MCF 10A (cell line): ENCODE data around the gene APEH. TPM values are rescaled to one million over a fixed set of nuclear protein-coding genes. Genes with fewer than 3 reads are reported as not detected.

ENCODE experiments used
- BruUV-seq: library from RNA; stranded (reverse); fragments of 400-500 nt; replicated peaks from 2 replicates; lab custom pipeline; 2021; lab: Mats Ljungman, UMichigan
- CTCF ChIA-PET: fragments of 300-600 bp; sonication (Branson Sonifier 250); formaldehyde crosslinking; extraction: SDS; loops from one replicate; lab custom pipeline; 2021; ENCODE audit warnings: antibody characterized with exemption, inconsistent platforms; lab: Yijun Ruan, JAX
- POLR2A ChIA-PET: fragments of 300-600, 350-650 bp; sonication (Branson Sonifier 250); formaldehyde crosslinking; extraction: SDS; loops from one replicate; lab custom pipeline; 2020; ENCODE audit warnings: antibody characterized with exemption, inconsistent platforms; lab: Yijun Ruan, JAX
- DNase-seq: peaks from one replicate; pipeline ENCODE4 v3.0.0-alpha.2; 2018; ENCODE audit not compliant: unreplicated experiment
- H3K27ac Mint-ChIP-seq: one replicate; pipeline ENCODE4 v1.8.0; 2022; ENCODE audit warnings: mild to moderate bottlenecking, low read depth, mixed read lengths; ENCODE audit not compliant: unreplicated experiment
- H3K27me3 Mint-ChIP-seq: one replicate; pipeline ENCODE4 v1.8.0; 2022; ENCODE audit warnings: mixed read lengths; ENCODE audit not compliant: insufficient read depth, unreplicated experiment
- H3K36me3 Mint-ChIP-seq: one replicate; pipeline ENCODE4 v1.8.0; 2022; ENCODE audit warnings: mild to moderate bottlenecking, moderate library complexity, mixed read lengths; ENCODE audit not compliant: insufficient read depth, unreplicated experiment
- H3K4me1 Mint-ChIP-seq: one replicate; pipeline ENCODE4 v1.8.0; 2022; ENCODE audit warnings: mixed read lengths; ENCODE audit not compliant: insufficient read depth, unreplicated experiment
- H3K4me3 Mint-ChIP-seq: one replicate; pipeline ENCODE4 v1.8.0; 2022; ENCODE audit warnings: mild to moderate bottlenecking, moderate library complexity, mixed read lengths; ENCODE audit not compliant: unreplicated experiment
- H3K9me3 Mint-ChIP-seq: one replicate; pipeline ENCODE4 v1.8.0; 2022; ENCODE audit warnings: mixed read lengths; ENCODE audit not compliant: unreplicated experiment
- CTCF ChIP-seq: fragments of 200-600 bp; IDR thresholded peaks from one replicate; pipeline ENCODE4 v1.8.0; 2022; ENCODE audit warnings: antibody characterized with exemption, mild to moderate bottlenecking; ENCODE audit not compliant: unreplicated experiment
- intact Hi-C: fragments of 100-400 bp; cut with micrococcal nuclease; formaldehyde crosslinking; loops from 2 replicates; pipeline ENCODE4 v1.14.1; 2022
- total RNA-seq: library from RNA; stranded (reverse); gene quantifications from 2 replicates; pipeline ENCODE4 v1.2.3, GENCODE V29; 2022

Gene APEH
- total RNA-seq, 1 experiment from 2014 or later = 127 TPM

- H3K4me3 Mint-ChIP-seq = no peak overlapping the region
- BruUV-seq = no TSS peak
- POLR2A ChIA-PET = interaction anchor here (0.6 to 0.9 kb wide), 2 partner anchors 53 to 140 kb away, joined by 3 read pairs; no protein-coding TSS in a partner anchor
- peaks cover 6% of the 10 kb centered on the region for H3K4me1 Mint-ChIP-seq
- TF ChIP-seq CTCF = no peak
- H3K36me3 Mint-ChIP-seq = peaks cover 77% of the 10 kb centered on the region
- CTCF ChIA-PET = interaction anchor here (0.6 kb wide), 1 partner anchor 41 kb away, joined by 4 read pairs; no protein-coding TSS in a partner anchor
- DNase-seq = no peak
- no peaks in the 10 kb centered on the region for H3K27me3 Mint-ChIP-seq
- H3K27ac Mint-ChIP-seq = no peak overlapping the region
- intact Hi-C loops = no loop called here
- no peaks in the 10 kb centered on the region for H3K9me3 Mint-ChIP-seq
Observed at GRCh38 chr3:49732597-49732996, 58.4 kb downstream of the APEH start.

GRCh38 chr3:49733551-49733950 is 59.4 kb downstream of the APEH start:
- Mint-ChIP-seq H3K4me1 (peaks cover 6% of the 10 kb centered on the region), H3K4me3 (no peak overlapping the region), H3K36me3 (peaks cover 77% of the 10 kb centered on the region), H3K27me3 (no peaks in the 10 kb centered on the region), H3K9me3 (no peaks in the 10 kb centered on the region), H3K27ac (no peak overlapping the region)
- no peak for TF ChIP-seq CTCF
- BruUV-seq = no TSS peak
- DNase-seq = no peak
- POLR2A ChIA-PET = no interaction called here
- CTCF ChIA-PET = no interaction called here
- intact Hi-C loops = no loop called here

Other genes with a start within 250 kb of the APEH start
- gene NICN1, start 245.0 kb upstream of the APEH start, total RNA-seq = 9.7 and 19.5 TPM in 2 replicates
- 40.3 and 49.9 TPM in 2 replicates for gene DAG1, start 204.1 kb upstream of the APEH start, total RNA-seq
- 0.10 and 0.37 TPM in 2 replicates for gene BSN, start 119.9 kb upstream of the APEH start, total RNA-seq
- 16.3 and 18.2 TPM in 2 replicates for gene MST1, start 15.1 kb downstream of the APEH start, total RNA-seq
- 47.8 and 48.6 TPM in 2 replicates for gene RNF123, start 15.2 kb downstream of the APEH start, total RNA-seq
- 0.79 TPM in 1 of 2 replicates, not detected in the other for gene AMIGO3, start 45.3 kb downstream of the APEH start, total RNA-seq
- gene GMPPB, start 49.6 kb downstream of the APEH start, total RNA-seq = 84.3 and 88.1 TPM in 2 replicates
- 43.4 and 44.8 TPM in 2 replicates for gene IP6K1, start 112.2 kb downstream of the APEH start, total RNA-seq
- gene CDHR4, start 125.5 kb downstream of the APEH start, total RNA-seq = 0.44 and 1.1 TPM in 2 replicates
- gene INKA1, start 128.9 kb downstream of the APEH start, total RNA-seq = 4.8 and 7.4 TPM in 2 replicates
- 3.8 and 6.6 TPM in 2 replicates for gene UBA7, start 139.6 kb downstream of the APEH start, total RNA-seq
- 7.1 and 9.3 TPM in 2 replicates for gene TRAIP, start 182.2 kb downstream of the APEH start, total RNA-seq
- not detected in 2 replicates for gene CAMKV, start 195.6 kb downstream of the APEH start, total RNA-seq
- 66.4 and 103 TPM in 2 replicates for gene MST1R, start 229.5 kb downstream of the APEH start, total RNA-seq